Right lobe of liver (tissue), 6 donors: Measurements from ENCODE around the gene PCNX1. TPM values are rescaled to one million over a fixed set of nuclear protein-coding genes. Genes with fewer than 3 reads are reported as not detected.

Source experiments
- ATAC-seq, 4 donors: fragments of 200-7000 bp; cut with Tn5 transposase; one replicate each; pipeline ENCODE4 v1.9.1; 2020; ENCODE audit warnings: mild to moderate bottlenecking in 4 of 4, moderate library complexity in 4 of 4
- DNase-seq, 3 donors: peaks; one replicate each; pipeline ENCODE4 v3.0.0-alpha.2; 2020
- H3K27ac ChIP-seq, 3 donors: fragments of 200-600 bp; one replicate each; pipeline ENCODE4 v1.8.0; 2022
- H3K27me3 ChIP-seq, 2 donors: fragments of 200-600 bp; one replicate each; pipeline ENCODE4 v1.8.0; 2022
- H3K36me3 ChIP-seq, 4 donors: fragments of 200-600 bp; sonication (generic) in 1 of 4; one replicate each; pipeline versions ENCODE4 v1.5.1 to v1.8.0; 2017 to 2022; ENCODE audit warnings: control low read depth in 1 of 4
- H3K4me1 ChIP-seq, 4 donors: fragments of 200-600 bp; sonication (generic) in 1 of 4; one replicate each; pipeline versions ENCODE4 v1.5.1 to v1.8.0; 2017 to 2022; ENCODE audit warnings: control low read depth in 1 of 4
- H3K4me3 ChIP-seq, 3 donors: fragments of 200-600 bp; one replicate each; pipeline ENCODE4 v1.8.0; 2022
- H3K9me3 ChIP-seq, 4 donors: fragments of 200-600 bp; sonication (generic) in 1 of 4; one replicate each; pipeline versions ENCODE4 v1.5.1 to v1.8.0; 2017 to 2022; ENCODE audit warnings: control low read depth in 1 of 4
- CTCF ChIP-seq, 4 donors: fragments of 200-600 bp in 3 of 4; fragments of 450-650 bp in 1 of 4; IDR thresholded peaks; one replicate each; pipeline versions ENCODE4 v1.5.1 to v1.8.0; 2016 to 2022; ENCODE audit warnings: antibody characterized with exemption in 4 of 4, mild to moderate bottlenecking in 2 of 4
- POLR2A ChIP-seq: fragments of 450-650 bp; IDR thresholded peaks from one replicate; pipeline ENCODE4 v1.6.1; 2017; ENCODE audit warnings: antibody characterized with exemption, mild to moderate bottlenecking
- WGBS: methylation state at CpG from one replicate; pipeline ENCODE4 v1.1.6; 2018; ENCODE audit warnings: low coverage, low lambda C conversion rate; ENCODE audit not compliant: insufficient coverage; ENCODE audit errors: missing lambda C conversion rate; 5-methylcytosine and 5-hydroxymethylcytosine counted together
- intact Hi-C, 2 donors: fragments of 100-400 bp; cut with DNase I; formaldehyde crosslinking; loops; one replicate each; pipeline versions ENCODE4 v1.11.2 to v1.14.1; 2022
- total RNA-seq, 6 experiments: library from RNA; depleted of rRNA in 2 of 6; stranded (reverse); fragments of >200 nt in 2 of 6; fragmentation: NEBNext Ultra II Directional in 3 of 6; extraction: Animal tissue kit (Norgen Biotek cat#: 25700) in 3 of 6; gene quantifications; one replicate each; pipeline versions ENCODE4 v1.1.0 to v1.2.4, GENCODE V29; 2016 to 2023
- donor health status: DM: no; HTN: yes; CAD: no.
- donor health status: DM: no; HTN: no; CAD: no.
- donor health status: DM: no; HTN: no; CAD: no.
- donor health status: DM: no; HTN: yes; CAD: no.
- donor health status: DM: no; HTN: yes; CAD: no.

PCNX1 gene
- total RNA-seq, 6 experiments from 2014 or later = 25.4 to 33.2 (median 29.3) TPM

DNA sequence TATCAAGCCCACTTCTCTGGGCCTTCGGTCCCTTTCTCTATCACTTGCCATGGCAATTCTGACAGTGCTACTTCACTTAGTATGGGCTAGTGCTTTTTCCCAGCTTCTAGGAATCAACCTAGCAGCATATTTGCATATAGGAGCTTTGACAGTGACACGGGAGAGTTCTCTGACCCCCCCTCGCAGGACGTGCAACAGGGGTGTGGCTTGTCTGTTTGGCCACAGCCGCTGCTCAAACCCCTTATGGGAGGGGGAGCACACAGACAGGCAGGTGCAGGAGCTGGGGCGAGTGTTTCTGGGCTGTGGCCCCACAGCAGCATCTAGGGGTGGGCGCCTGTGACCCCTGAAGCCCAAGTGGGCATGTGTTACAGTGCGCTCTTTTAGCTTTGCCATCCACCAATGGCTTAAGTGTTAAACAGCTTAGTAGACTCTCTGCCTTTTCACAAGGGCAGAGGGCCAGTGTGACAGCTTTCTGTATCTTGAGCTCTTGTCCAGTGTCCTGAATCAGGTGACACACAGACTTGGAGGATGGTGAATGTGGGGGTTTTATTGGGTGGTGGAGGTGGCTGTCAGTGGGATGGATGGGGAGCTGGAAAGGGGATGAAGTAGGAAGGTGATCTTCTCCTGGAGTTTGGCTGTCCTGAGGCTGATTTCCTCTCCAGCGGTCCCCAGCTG is 229.3 kb downstream of the PCNX1 start:
- intact Hi-C loops = loop anchor here (10.0 kb wide), 2 partner anchors 178 to 618 kb away; no protein-coding TSS in a partner anchor
- Histone ChIP-seq H3K4me3 (no peak overlapping the region), H3K4me1 (no peaks in the 10 kb centered on the region), H3K27me3 (no peaks in the 10 kb centered on the region), H3K27ac (no peak overlapping the region), H3K36me3 (no peaks in the 10 kb centered on the region), H3K9me3 (no peaks in the 10 kb centered on the region)
- 62% methylated on average over 5 of the region's 9 CpGs for WGBS
- DNase-seq (no peak), ATAC-seq (no peak)
- no peak for TF ChIP-seq CTCF (IDR thresholded peaks at IDR 0.05)
- TF ChIP-seq POLR2A = no peak

DNA sequence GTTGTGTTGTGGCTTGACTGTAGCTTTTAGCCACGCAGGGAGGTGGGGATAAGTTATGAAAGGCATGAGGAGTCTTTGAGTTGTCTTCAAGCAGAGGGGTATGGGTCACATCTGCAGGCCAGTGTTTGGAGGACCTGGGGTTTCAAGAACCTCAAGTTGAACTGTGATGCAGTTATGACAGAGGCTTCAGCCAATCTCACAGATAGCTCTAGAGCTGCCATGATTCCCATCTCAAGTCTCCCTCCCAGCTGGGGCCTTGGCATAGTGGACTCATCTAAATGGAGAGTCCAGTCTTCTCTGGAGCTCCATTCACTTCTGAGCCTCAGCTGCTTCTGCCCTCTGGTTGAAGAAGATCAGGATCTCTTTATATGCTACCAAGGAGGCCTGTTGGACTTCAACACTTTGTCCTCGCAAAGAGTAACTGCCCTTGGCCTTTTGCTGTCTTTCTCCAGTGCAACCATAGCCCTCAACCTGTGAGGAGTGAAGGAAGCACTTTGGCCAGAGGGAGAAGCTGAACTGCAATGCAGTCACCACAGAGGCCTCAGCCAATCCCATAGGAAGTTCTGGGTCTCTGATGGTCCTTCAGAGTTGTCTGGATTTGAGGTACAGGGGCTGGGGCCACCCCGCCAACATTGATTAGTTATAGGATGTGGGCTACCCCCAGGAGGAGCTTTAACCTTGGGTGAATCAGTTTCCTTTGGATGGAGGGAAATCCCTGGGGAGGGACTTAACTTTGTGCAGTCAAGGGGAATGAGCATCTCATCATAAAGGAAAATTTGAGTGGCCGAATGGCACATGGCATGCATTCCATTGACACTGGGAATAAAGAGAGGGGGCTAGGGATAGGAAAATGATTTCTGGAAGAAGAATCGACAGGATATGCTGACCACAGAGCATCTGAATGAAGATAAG is 230.5 kb downstream of the PCNX1 start:
- WGBS = 58% methylated on average over 5 of the region's 5 CpGs

GRCh38 chr14:71138448-71139293 is 231.4 kb downstream of the PCNX1 start:
- 11% methylated on average over 14 of the region's 14 CpGs for WGBS
- TF ChIP-seq POLR2A = no peak
- TF ChIP-seq CTCF (IDR thresholded peaks at IDR 0.05) = peak; percentile 87 to 90 (median 88)
- Histone ChIP-seq H3K4me3 (peak overlapping the region in 1 of 3 donors; percentile 5), H3K27me3 (no peaks in the 10 kb centered on the region), H3K4me1 (peaks cover 0 to 2% (median 0%) of the 10 kb centered on the region in 4 donors), H3K36me3 (no peaks in the 10 kb centered on the region), H3K27ac (no peak overlapping the region), H3K9me3 (no peaks in the 10 kb centered on the region)
- peak; percentile 80 to 88 (median 86) for ATAC-seq
- DNase-seq = peak; percentile 49 to 68 (median 59)
- intact Hi-C loops = loop anchor here (2.0 to 10.0 kb wide), 3 partner anchors 176 to 616 kb away; no protein-coding TSS in a partner anchor

More for the DNA sequence above, 230.5 kb downstream of the PCNX1 start:
- intact Hi-C loops = loop anchor here (2.0 to 10.0 kb wide), 3 partner anchors 177 to 617 kb away; no protein-coding TSS in a partner anchor
- no peak for TF ChIP-seq CTCF (IDR thresholded peaks at IDR 0.05)
- TF ChIP-seq POLR2A = no peak
- Histone ChIP-seq H3K4me1 (no peaks in the 10 kb centered on the region), H3K27me3 (no peaks in the 10 kb centered on the region), H3K9me3 (no peaks in the 10 kb centered on the region), H3K36me3 (no peaks in the 10 kb centered on the region), H3K4me3 (no peak overlapping the region), H3K27ac (no peak overlapping the region)
- ATAC-seq = no peak
- DNase-seq = no peak
